Measurements from ENCODE around the gene FANCC.
"Not testable (repeated sequence)": the region's sequence is repeated elsewhere in the genome, so short reads cannot be mapped to it uniquely, and the experiment has no call there.

Gene FANCC

GRCh38 chr9:95282332-95282731, 35.2 kb downstream of the FANCC start:
- no peak for DNase-seq

- no peak for DNase-seq
These were observed 36.8 kb downstream of the FANCC start for GRCh38 chr9:95280745-95281144.

GRCh38 chr9:95277509-95277908, 40.0 kb downstream of the FANCC start:
- no peak for DNase-seq

- DNase-seq: no peak
These were observed 41.0 kb downstream of the FANCC start for GRCh38 chr9:95276395-95276954.

- not testable (repeated sequence) for DNase-seq
These were observed 43.3 kb downstream of the FANCC start for GRCh38 chr9:95274160-95274559.

DNA sequence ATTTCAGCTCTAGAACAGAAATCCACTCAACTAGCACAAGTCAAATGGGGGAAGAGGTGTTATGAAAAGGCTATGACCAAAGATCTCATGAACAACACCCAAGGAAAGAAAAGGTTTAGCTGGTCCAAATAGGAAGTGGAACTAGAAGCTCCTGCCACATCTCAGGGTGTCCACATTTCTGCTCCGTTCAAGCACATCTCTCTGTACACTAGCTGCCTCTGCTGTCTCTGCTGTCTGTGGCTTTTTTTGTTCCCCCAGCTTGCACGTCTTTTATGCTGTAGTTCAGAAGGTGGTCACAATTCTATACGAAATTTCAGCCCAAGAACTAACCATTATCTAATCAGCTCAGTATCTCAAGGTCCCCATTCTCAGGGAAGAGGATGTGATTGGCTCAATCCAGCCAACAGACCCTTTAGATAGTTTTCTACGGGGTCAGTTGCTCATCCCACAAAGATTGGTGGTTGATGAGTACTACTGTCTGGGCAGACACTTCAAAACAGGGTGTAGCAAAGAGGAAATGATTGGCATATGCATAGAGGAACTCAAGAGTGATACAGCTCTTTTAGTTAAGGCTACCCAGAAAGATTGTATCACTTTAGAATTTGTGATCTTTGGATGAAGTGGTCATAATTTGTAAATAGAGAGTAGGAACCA, 44.0 kb downstream of the FANCC start:
- DNase-seq: no peak

- DNase-seq: no peak
These were observed 44.7 kb downstream of the FANCC start for GRCh38 chr9:95272830-95273229.

GRCh38 chr9:95270790-95271189, 46.7 kb downstream of the FANCC start:
- DNase-seq: no peak

DNA sequence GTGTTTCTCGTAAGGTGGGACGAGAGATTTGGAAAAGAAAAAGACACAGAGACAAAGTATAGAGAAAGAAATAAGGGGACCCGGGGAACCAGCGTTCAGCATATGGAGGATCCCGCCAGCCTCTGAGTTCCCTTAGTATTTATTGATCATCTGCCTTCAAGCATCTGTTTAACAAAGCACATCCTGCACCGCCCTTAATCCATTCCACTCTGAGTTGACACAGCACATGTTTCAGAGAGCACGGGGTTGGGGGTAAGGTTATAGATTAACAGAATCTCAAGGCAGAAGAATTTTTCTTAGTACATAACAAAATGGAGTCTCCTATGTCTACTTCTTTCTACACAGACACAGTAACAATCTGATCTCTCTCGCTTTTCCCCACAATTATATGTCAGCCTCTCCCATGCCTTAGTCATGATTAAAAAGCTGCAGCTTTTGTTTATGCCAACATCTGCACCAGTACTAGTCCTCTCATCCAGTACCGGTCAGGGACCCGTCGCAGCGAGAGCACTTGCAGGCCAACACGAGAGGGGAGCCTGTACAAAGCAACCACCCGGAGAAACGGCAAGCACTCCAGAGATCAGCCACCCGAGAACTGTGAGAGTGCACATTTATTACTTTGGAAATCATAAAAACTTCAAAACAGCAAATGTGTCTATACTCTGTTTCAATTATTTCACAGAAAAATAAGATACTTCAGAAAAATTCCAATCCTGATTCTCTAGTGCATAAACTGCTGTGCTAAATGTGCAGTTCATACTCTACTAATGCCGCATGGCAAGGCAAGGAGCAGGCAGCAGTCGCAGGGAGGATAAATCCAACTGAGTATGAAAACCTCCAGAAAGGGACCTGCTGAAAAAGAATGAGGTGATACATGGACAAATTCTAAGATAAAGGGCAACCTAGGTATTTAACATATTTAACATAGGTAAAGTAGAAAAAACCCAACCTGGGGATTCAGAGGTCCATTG, 47.4 kb downstream of the FANCC start:
- DNase-seq: not testable (repeated sequence)

DNA sequence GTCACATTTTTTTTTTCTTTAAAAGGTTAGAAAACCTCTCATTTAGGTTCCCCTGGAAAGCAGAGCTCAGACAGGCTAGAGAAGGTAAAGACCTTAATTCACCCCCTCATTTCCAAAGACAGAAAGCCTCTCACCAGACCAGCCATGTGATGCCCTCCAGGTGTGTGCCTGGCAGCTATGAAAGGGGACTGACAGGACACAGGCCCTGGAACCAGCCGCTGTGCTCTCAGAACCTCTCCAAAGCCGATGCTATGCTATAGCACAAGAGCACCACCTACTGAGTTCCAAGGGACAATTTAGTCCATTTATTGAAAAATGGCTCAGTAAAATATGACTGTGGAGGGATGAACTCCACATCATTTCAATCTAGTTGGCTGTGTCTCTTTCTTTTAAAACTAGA, 48.8 kb downstream of the FANCC start:
- DNase-seq: peak; percentile 43

DNA sequence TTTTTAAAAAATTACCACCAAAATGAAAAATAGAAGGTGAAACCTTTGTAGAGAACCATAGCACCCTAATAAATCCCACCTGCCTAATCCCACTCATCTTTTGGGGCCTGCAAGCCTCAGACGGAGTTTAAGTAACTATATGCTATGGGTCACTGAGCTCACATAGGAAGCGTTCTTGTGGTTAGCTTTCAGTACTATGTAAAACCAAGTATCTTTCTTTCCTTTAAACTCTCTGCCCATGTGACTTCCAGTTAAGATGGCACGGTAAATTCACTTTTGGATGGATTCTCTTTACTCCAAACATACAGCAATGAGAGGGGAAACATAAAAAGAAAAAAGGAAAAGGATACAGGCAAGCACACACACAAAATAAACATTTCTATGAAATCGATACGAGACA, 50.9 kb downstream of the FANCC start:
- no peak for DNase-seq

- no peak for DNase-seq
These were observed 51.5 kb downstream of the FANCC start for GRCh38 chr9:95265960-95266359.

- DNase-seq: no peak
These were observed 52.4 kb downstream of the FANCC start for GRCh38 chr9:95264954-95265615.

- DNase-seq: no peak
These were observed 55.6 kb downstream of the FANCC start for GRCh38 chr9:95261890-95262289.

GRCh38 chr9:95250462-95251221, 66.9 kb downstream of the FANCC start:
- no peak for DNase-seq

GRCh38 chr9:95249986-95250385, 67.5 kb downstream of the FANCC start:
- DNase-seq: no peak

DNA sequence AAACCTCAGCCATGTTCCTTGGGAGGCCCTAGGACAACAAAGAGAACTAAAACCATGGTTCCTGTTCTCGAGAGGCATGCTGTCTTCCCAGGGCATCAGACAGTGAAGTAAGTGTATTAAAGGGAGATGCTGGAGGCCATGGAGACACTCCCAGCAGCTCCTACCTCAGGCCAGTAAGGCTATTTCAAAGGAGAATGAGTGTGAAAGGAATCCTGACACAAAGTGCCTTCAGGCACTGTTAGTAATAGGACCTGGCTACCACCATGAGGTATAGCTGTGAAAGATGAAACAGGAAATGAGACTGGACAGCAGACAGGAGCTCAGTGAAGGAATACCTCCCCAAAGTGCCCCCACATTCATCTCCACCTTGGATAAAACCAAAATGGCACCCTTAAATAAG, 71.0 kb downstream of the FANCC start:
- no peak for DNase-seq

DNA sequence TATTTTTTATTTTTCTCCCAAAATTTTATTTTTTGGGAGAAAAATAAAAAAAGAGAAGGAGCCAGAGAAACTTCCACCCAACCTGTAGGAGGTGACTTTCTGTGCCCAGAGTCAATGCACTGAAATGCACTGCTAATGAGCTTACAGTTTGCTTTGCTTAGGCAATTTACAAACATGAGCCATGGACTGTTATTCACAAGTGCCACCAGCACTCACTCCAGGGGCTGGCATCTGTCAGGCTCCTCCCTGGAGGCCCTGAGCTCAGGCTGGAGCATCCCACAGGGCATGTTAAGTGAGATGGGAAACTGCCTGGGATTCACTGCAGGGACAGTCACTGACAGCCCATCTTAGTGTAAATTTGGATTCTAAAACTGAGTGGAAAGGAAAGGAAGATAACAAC, 74.9 kb downstream of the FANCC start:
- DNase-seq: peak; percentile 40

DNA sequence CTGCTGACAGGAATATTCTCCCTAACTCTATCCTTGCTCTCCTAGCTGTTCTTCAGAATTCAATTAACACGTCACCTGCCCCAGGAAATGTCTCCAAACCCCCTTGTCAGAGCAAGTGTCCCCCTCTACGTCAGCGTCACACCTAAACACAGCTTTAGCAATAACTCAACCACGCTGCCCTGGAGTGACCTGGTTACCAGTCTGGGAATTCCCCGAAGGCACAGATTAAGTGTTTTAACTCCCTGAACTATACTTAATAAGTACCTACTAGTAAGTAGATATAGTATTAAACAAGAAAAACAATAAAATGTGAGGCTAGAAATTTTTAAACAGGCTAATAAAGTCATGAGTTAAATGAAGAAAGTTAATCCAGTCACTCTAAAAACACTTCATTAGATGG, 78.4 kb downstream of the FANCC start:
- DNase-seq: no peak

- DNase-seq: no peak
These were observed 80.2 kb downstream of the FANCC start for GRCh38 chr9:95237336-95237735.

- no peak for DNase-seq
These were observed 87.5 kb downstream of the FANCC start for GRCh38 chr9:95230046-95230445.

DNA sequence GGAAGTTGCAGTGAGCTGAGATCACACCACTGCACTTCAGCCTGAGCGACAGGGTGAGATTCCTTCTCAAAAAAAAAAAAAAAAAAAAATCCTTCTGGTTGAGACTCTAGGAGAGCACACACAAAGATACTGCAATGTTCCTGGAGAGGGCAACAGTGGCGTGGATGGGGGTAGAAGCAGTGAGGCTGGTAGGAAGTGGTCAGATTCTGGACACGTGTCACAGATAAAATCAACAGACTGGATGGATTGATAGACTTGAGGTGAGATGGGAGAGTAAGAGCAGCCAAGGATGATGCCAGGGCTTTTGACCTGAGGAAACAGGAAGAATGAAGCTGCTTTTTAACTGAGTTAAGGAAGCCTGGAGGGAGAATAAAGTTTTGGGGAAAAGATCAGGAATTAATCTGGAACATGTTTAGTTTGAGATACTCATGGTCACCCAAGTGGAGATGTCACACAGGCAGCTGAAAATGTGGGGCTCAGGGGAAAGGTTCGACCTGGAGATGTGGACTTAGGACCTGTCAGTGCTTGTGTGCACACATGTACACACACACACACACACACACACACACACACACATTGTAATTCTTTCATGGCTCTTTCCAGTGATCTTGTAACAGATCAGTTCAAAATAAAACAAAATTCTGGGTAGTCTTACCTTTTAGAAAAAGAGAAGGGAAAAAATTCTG, 88.1 kb downstream of the FANCC start:
- DNase-seq: no peak

Data from NCI-H524 treated with DMSO at 0.1 percent for 48 hours (cell line).